Measurements from ENCODE around the gene PSME4. TPM values are rescaled to one million over a fixed set of nuclear protein-coding genes. Genes with fewer than 3 reads are reported as not detected.
"Not testable (repeated sequence)": the region's sequence is repeated elsewhere in the genome, so short reads cannot be mapped to it uniquely, and the experiment has no call there.

The PSME4 gene
- total RNA-seq, 1 donor from 2014 or later = 35.2 TPM

DNA sequence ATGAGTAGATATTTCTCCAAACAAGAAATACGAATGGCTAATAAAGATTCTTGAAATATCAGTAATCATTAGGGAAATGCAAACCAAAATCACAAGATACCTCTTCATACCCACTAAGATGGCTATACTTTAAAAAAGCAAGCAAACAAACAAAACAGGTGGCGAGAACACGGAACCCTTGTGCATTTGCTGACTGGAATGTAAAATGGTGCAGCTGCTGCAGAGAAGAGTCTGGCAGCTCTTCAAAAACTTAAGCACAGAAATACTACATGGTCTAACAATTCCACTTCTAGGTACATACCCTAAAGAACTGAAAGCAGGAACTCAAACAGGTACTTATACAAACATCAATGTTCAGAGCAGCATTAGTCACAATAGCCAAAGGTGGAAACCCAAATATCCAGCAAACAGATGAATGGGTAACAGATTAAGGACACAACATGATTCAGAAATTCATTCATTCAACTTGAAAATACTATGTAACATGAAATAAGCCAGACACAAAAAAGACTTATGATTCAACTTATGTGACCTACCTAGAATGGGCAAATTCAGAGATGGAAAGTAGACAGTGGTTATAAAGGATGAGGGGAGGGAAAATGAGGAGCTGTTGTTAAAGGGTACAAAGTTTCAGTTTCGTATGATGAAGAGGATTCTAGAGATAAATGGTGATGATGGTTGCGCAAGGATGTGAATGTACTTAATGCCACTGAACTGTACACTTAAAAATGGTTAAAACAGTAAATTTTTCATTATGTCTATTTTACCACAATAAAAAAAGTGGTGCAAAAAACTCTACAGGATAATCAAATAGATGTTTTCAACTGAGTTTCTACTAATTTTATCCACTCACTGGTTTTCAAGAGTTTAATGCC, 84.2 kb downstream of the PSME4 start:
- DNase-seq (ENCODE audit: low read depth in 2 of 2) = no peak

GRCh38 chr2:53884883-53885282, 85.9 kb downstream of the PSME4 start:
- DNase-seq (ENCODE audit: low read depth in 2 of 2) = no peak

DNA sequence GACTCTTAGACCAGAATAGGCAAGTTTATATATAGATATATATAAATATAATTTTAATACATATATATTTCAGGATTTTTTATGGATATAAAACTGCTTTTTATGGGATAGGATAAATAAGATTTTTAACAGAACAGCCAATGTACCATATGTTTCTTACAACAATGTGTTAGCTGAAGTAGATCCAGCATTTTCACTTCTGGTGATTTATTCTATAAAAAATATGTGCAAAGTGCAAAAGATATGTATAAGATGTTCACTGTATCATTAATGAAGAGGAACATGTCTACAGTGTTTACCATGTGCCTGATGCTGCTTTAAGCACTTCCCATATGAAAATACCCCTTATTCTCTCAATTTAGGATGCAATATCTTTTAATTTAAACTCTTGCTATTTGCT, 88.8 kb downstream of the PSME4 start:
- no peak for DNase-seq (ENCODE audit: low read depth in 2 of 2)

DNA sequence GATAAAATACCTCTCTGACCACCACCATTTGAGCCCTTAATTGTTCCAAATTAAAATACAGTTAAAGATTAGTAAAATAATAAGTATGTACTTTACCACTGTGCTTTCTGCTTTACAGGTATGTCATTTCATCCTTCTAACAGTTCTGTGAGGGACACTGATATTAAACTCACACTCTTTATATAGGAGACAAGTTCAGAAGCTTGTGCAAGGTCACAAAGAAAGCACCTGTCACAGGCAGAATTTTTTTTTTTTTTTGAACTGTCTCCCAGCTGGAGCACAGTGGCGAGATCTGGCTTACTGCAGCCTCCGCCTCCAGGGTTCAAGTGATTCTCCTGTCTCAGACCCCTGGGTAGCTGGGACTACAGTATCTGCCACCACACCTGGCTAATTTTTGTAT, 89.4 kb downstream of the PSME4 start:
- DNase-seq (ENCODE audit: low read depth in 2 of 2) = no peak

- DNase-seq (ENCODE audit: low read depth in 2 of 2) = peak in 1 of 2 donors; percentile 39
These were observed 90.0 kb downstream of the PSME4 start for GRCh38 chr2:53880756-53881155.

DNA sequence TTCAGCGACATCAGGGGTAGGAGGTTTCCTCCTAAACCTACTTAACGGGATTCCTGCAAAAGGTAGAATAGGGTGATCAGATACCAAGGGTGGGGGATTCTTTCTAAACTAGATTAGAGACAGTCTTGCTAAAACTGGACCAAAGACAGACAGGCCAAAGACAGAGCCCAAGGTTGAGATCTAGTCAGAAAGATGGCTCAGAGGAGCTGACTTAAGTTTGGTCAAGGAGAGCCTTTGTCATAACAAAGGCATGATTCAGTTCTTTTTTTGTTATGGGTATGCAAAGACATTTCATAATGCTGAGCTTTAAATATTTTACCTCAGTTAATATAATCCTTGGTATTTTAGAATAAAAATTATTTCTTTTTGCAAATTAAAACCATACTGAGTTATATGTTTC, 93.2 kb downstream of the PSME4 start:
- DNase-seq (ENCODE audit: low read depth in 2 of 2) = no peak

DNA sequence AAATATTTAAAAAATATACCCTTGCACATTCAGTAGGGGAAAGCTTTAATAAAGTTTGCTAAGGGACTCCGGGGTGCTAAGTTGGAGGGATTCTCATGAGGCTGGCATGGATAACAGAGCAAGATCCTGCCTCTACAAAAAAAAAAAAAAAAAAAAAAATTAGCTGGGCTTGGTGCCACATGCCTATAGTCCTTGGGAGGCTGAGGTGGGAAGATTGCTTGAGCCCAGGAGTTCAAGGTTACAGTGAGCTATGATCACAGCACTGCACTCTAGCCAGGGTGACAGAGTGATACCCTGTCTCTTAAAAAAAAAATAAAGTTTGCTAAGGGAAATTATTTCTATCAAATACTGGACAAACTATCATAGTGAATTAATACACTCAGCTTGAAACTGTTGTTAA, 93.7 kb downstream of the PSME4 start:
- no peak for DNase-seq (ENCODE audit: low read depth in 2 of 2)

GRCh38 chr2:53874401-53874950, 96.3 kb downstream of the PSME4 start:
- DNase-seq (ENCODE audit: low read depth in 2 of 2) = no peak

DNA sequence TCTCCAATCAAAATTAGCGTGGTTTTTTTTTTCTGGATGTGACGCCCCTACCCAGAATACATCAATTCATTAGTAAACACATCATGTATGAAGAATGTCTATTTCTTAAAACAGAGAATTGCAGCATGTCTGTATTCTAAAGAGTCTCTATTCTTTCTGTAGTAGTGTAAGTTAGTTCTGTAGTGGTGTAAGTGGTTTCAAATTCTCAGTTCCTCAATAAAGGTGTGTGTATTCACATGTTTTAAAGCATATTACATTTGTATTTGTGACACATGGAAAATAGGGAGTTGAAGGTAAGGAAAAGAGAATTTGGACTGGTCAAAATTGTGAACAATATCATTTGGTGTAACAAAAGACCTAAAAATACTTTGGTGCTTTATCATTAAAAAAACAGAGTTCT, 103.0 kb downstream of the PSME4 start:
- DNase-seq (ENCODE audit: low read depth in 2 of 2) = no peak

GRCh38 chr2:53867169-53867568, 103.6 kb downstream of the PSME4 start:
- no peak for DNase-seq (ENCODE audit: low read depth in 2 of 2)

DNA sequence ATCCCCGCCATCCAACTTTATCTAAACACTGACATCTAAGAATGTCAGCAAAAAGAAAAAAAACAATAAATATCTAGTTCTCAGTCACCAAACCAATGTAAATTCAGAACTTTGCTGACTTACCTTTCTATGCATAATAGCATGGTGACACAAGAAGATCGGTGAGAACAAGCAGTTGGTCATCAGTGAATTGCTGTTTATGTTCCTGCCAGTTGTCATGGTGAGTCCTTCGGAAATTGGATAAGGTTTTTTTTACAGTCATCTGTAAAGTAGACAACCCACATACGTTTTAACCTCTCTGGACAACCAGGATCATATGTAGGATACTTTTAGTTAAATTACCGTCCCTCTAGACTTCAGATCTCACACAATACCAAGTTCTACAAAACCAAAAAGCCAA, 104.8 kb downstream of the PSME4 start:
- DNase-seq (ENCODE audit: low read depth in 2 of 2) = no peak

GRCh38 chr2:53865264-53865663, 105.5 kb downstream of the PSME4 start:
- no peak for DNase-seq (ENCODE audit: low read depth in 2 of 2)

- no peak for DNase-seq (ENCODE audit: low read depth in 2 of 2)
These were observed 107.1 kb downstream of the PSME4 start for GRCh38 chr2:53863538-53864227.

DNA sequence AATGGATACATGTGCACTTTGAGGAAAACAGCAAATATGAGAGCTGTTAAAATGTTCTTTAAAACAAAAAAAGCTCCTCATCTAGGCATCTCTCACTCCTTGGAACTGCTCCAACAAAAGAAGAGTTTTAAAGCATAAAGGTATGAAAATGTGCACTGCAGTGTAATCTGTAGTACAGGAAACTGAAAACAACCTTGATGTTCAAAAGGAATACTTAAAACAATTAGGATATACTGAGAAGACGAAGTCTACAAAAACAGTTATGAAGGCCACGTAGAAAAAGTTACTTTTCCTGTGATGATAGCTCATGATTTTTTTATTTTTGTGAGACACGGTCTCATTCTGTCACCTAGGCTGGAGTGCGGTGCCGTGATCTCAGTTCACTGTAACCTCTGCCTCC, 109.0 kb downstream of the PSME4 start:
- no peak for DNase-seq (ENCODE audit: low read depth in 2 of 2)

DNA sequence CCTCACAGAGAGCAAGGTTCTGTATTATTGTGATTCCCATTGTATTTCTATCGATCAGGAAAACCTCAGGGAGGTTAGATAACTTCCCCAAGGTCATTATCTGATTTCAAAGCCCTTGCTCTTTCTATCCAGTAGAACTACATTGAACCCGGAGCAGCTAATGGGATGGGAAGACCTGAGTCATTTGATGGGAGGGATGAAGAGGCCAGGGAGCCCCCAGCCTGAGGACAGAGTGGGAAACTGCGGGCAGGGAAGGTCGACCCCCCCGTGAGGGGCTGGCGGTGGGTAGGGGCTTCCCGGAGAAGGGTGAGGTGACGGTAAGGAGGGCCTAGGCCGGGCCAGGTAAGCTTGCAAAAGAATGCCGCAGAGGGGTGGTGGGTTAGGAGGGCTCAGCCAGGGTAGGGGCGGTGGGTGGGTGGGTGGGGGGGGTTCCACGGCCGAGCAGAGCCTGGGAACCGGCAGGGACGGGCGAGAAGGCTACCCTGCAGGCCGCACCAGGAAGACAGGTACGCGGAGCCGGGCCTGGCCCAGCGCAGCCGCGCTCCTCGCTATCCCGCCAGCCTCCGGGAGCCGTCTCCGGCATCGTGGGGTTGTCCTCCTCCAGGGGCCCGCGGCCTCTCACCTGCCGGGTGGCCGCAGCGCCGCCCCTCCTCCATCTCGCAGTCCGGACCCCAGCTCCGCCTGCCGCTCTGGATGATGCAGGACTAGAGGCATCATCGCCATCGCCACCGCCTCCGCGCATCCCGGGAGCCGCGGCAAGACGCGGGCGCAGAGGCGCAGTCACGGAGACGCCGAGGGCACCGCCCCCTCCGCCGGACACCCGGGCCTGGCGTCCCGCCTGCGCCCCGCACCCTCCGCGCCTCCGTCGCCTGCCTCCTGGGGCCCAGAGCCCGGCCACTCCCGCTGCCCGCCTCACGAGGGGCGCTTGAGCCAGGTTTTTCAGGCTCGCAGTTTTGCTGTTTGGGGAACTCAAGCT, 111.3 kb downstream of the PSME4 start, which contains the start of gene GPR75:
Gene GPR75, minus strand, starts transcription at position 762 of the 976 bp plus-strand sequence. CDS start 5,211 bp downstream, outside the sequence.
- DNase-seq (ENCODE audit: low read depth in 2 of 2) = no peak

DNA sequence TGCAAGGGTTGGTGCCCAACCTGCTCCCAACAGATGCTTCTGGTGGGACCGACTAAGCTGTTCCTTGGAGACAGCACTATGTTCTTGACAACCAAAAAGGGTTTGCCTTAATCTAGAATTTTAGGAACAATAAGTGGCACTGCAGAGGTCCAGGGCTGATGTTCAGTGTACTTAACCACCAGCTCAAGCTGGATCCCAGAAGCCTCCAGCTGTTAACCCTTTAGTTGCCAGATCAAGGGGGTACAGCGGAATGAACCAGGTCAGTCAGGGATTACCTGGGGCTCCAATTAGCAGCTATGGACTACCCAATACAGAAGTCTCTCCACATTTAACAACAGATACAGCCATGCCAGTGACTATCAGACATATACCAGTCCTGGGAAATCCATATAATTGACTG, 114.5 kb downstream of the PSME4 start:
- no peak for DNase-seq (ENCODE audit: low read depth in 2 of 2)

- DNase-seq (ENCODE audit: low read depth in 2 of 2) = no peak
These were observed 116.1 kb downstream of the PSME4 start for GRCh38 chr2:53854678-53855077.

GRCh38 chr2:53852532-53852931, 118.3 kb downstream of the PSME4 start:
- DNase-seq (ENCODE audit: low read depth in 2 of 2) = no peak

GRCh38 chr2:53851052-53851757, 119.6 kb downstream of the PSME4 start:
- not testable (repeated sequence) for DNase-seq (ENCODE audit: low read depth in 2 of 2)

- no peak for DNase-seq (ENCODE audit: low read depth in 2 of 2)
These were observed 122.7 kb downstream of the PSME4 start for GRCh38 chr2:53848062-53848461.

DNA sequence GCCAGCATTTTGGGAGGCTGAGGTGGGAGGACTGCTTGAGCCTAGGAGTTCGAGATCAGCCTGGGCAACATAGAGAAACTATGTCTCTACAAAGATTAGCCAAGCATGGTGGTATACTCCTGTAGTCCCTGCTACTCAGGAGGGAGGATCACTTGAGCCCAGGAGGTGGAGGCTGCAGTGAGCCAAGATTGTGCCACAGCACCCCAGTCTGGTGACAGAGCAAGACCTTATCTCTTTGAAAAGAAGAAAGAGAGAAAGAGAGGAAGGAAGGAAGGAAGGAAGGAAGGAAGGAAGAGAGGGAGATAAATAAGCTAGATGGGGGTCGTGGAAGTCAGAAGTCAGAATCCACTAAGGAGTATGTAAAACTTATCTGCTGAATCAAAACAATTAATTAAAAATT, 127.2 kb downstream of the PSME4 start:
- no peak for DNase-seq (ENCODE audit: low read depth in 2 of 2)

All from dermis microvascular lymphatic vessel endothelial cell (primary cell).